ENCODE data around the gene TMTC4.
A peak's percentile ranks its signal among the peaks of the same experiment; 100 is the strongest.

The TMTC4 gene

DNA sequence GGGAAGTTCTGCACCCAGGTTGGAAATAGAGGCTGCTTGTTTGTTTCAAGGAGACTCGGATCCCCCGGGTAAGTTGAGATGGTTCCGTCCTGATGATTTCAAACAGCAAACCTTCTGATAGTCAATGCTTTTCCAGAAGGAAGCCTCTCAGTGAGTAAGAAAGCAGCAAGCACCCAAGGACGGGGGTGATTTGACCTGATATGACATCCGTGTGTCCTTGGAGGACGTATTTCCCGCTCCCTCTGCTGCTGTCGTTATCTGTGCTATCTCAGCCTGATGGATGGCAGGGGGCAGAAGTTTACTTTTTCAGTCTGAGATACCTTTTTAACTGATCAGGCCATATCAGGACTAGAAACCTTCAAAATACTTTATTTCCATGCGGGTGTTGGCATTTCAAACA, 80.3 kb downstream of the TMTC4 start:
- TF ChIP-seq, protein P1, sequence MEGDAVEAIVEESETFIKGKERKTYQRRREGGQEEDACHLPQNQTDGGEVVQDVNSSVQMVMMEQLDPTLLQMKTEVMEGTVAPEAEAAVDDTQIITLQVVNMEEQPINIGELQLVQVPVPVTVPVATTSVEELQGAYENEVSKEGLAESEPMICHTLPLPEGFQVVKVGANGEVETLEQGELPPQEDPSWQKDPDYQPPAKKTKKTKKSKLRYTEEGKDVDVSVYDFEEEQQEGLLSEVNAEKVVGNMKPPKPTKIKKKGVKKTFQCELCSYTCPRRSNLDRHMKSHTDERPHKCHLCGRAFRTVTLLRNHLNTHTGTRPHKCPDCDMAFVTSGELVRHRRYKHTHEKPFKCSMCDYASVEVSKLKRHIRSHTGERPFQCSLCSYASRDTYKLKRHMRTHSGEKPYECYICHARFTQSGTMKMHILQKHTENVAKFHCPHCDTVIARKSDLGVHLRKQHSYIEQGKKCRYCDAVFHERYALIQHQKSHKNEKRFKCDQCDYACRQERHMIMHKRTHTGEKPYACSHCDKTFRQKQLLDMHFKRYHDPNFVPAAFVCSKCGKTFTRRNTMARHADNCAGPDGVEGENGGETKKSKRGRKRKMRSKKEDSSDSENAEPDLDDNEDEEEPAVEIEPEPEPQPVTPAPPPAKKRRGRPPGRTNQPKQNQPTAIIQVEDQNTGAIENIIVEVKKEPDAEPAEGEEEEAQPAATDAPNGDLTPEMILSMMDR (IDR thresholded peaks at IDR 0.05; ENCODE audit: control insufficient read depth, extremely low read depth, insufficient read depth) = no peak
- H3K4me3 ChIP-seq (ENCODE audit: low read depth, low read length) = no peak overlapping the region
- no peak for DNase-seq (ENCODE audit: low read depth)

DNA sequence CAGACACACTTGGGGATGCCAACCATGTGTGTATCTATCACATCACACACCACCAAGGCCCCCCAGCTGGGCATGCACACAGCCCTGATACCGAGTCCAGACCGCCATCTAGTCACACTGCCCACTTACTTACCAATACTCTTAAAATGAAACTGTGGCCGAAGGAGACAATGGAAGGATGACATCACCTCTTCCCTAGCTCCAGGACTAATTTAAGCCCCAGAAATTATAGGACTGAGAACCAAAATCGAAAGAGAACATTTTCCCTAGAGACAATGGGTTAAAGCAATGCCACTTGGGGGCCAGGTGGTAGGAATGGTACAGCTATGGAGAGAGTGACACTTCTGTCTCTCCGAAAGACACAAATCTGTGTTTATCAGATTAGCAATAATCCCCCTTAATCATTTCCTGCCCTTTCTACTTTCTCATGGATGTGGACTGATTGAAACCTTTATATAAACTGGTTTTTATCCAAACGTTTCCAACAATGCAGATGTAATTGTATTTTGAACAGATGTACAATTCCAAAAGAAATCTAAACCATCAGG, 85.3 kb downstream of the TMTC4 start:
- DNase-seq (ENCODE audit: low read depth) = no peak
- TF ChIP-seq, protein P1 (IDR thresholded peaks at IDR 0.05; ENCODE audit: control insufficient read depth, extremely low read depth, insufficient read depth) = no peak
- no peak overlapping the region for H3K4me3 ChIP-seq (ENCODE audit: low read depth, low read length)

GRCh38 chr13:100588331-100589177, 86.0 kb downstream of the TMTC4 start, which contains the start of gene GGACT:
GGACT (minus strand) TSS chr13:100588789; CDS start chr13:100532591, 56,198 bp downstream.
- TF ChIP-seq, protein P1 (IDR thresholded peaks at IDR 0.05; ENCODE audit: control insufficient read depth, extremely low read depth, insufficient read depth) = 0 out of 2 replicates have a peak, but pooled peaks have one; percentile 18
- H3K4me3 ChIP-seq (ENCODE audit: low read depth, low read length) = no peak within 1 kb of the TSS
- no peak for DNase-seq (ENCODE audit: low read depth)

- H3K4me3 ChIP-seq (ENCODE audit: low read depth, low read length) = no peak overlapping the region
- no peak for DNase-seq (ENCODE audit: low read depth)
- TF ChIP-seq, protein P1 (IDR thresholded peaks at IDR 0.05; ENCODE audit: control insufficient read depth, extremely low read depth, insufficient read depth) = no peak
Measured at GRCh38 chr13:100584896-100585295, 89.7 kb downstream of the TMTC4 start.

GRCh38 chr13:100581504-100581903, 93.1 kb downstream of the TMTC4 start:
- DNase-seq (ENCODE audit: low read depth) = no peak
- no peak overlapping the region for H3K4me3 ChIP-seq (ENCODE audit: low read depth, low read length)
- TF ChIP-seq, protein P1 (IDR thresholded peaks at IDR 0.05; ENCODE audit: control insufficient read depth, extremely low read depth, insufficient read depth) = no peak

- DNase-seq (ENCODE audit: low read depth) = no peak
- TF ChIP-seq, protein P1 (IDR thresholded peaks at IDR 0.05; ENCODE audit: control insufficient read depth, extremely low read depth, insufficient read depth) = no peak
- H3K4me3 ChIP-seq (ENCODE audit: low read depth, low read length) = no peak overlapping the region
Measured at GRCh38 chr13:100581030-100581429, 93.6 kb downstream of the TMTC4 start.
